MM.1S (cell line): Measurements from ENCODE around the gene CREB3L1.

Experiments
- DNase-seq: peaks from one replicate; pipeline ENCODE4 v3.0.0-alpha.2; 2015
- H2AFZ ChIP-seq: fragments of 300-600 bp; sonication (generic); 2 replicates; pipeline ENCODE4 v1.6.0; 2016; ENCODE audit warnings: antibody characterized with exemption, low read length
- H3F3A ChIP-seq: fragments of 300-600 bp; sonication (generic); 2 replicates; pipeline ENCODE4 v1.6.1; 2016; ENCODE audit warnings: mild to moderate bottlenecking, antibody characterized with exemption, low read length, moderate library complexity, mixed read lengths; ENCODE audit not compliant: insufficient read depth
- H3K27ac ChIP-seq: fragments of 300-600 bp; sonication (generic); 2 replicates; pipeline ENCODE4 v1.5.1; 2016; ENCODE audit warnings: mild to moderate bottlenecking, low read length
- H3K27me3 ChIP-seq: fragments of 300-600 bp; sonication (generic); replicated peaks from 2 replicates; pipeline ENCODE4 v1.6.0; 2016; ENCODE audit warnings: low read length; ENCODE audit not compliant: insufficient read depth
- H3K36me3 ChIP-seq: fragments of 300-600 bp; sonication (generic); replicated peaks from 2 replicates; pipeline ENCODE4 v1.6.1; 2016; ENCODE audit warnings: mild to moderate bottlenecking, low read length, mixed read lengths; ENCODE audit not compliant: insufficient read depth
- H3K4me1 ChIP-seq: fragments of 300-600 bp; sonication (generic); 2 replicates; pipeline ENCODE4 v1.6.1; 2016; ENCODE audit warnings: low read length, mixed read lengths
- H3K4me2 ChIP-seq: fragments of 300-600 bp; sonication (generic); 2 replicates; pipeline ENCODE4 v1.6.0; 2016; ENCODE audit warnings: low read depth, low read length
- H3K4me3 ChIP-seq: fragments of 300-600 bp; sonication (generic); 2 replicates; pipeline ENCODE4 v1.5.1; 2016; ENCODE audit warnings: low read length, mixed read lengths
- H3K79me2 ChIP-seq: fragments of 300-600 bp; sonication (generic); 2 replicates; pipeline ENCODE4 v1.6.1; 2016; ENCODE audit warnings: mixed run types, low read length, mixed read lengths
- H3K9ac ChIP-seq: fragments of 300-600 bp; sonication (generic); 2 replicates; pipeline ENCODE4 v1.6.1; 2016; ENCODE audit warnings: low read length, mixed read lengths
- H3K9me2 ChIP-seq: fragments of 300-600 bp; sonication (generic); replicated peaks from 2 replicates; pipeline ENCODE4 v1.6.1; 2016; ENCODE audit warnings: mild to moderate bottlenecking, low read length, mixed read lengths; ENCODE audit not compliant: insufficient read depth
- H3K9me3 ChIP-seq: fragments of 300-600 bp; sonication (generic); replicated peaks from 2 replicates; pipeline ENCODE4 v1.6.1; 2016; ENCODE audit warnings: mild to moderate bottlenecking, low read length, mixed read lengths; ENCODE audit not compliant: insufficient read depth
- H4K20me1 ChIP-seq: fragments of 300-600 bp; sonication (generic); 2 replicates; pipeline ENCODE4 v1.6.1; 2016; ENCODE audit warnings: mild to moderate bottlenecking, low read length, moderate library complexity, mixed read lengths; ENCODE audit not compliant: insufficient read depth
- EZH2 ChIP-seq: fragments of 300-600 bp; sonication (generic); optimal IDR thresholded peaks from 2 replicates; pipeline ENCODE3; 2017; ENCODE audit warnings: low read depth, mild to moderate bottlenecking, antibody characterized with exemption, low read length, mixed read lengths
- EZH2phosphoT487 ChIP-seq: fragments of 300-600 bp; sonication (generic); IDR thresholded peaks from 2 replicates; pipeline ENCODE4 v1.6.1; 2018; ENCODE audit warnings: antibody characterized with exemption, low read length
- TF ChIP-seq, protein P1 (sequence below): fragments of 300-600 bp; sonication (generic); IDR thresholded peaks from 2 replicates; pipeline ENCODE4 v1.5.1; 2016; ENCODE audit warnings: antibody characterized with exemption, low read length, mixed read lengths

Gene CREB3L1, protein sequence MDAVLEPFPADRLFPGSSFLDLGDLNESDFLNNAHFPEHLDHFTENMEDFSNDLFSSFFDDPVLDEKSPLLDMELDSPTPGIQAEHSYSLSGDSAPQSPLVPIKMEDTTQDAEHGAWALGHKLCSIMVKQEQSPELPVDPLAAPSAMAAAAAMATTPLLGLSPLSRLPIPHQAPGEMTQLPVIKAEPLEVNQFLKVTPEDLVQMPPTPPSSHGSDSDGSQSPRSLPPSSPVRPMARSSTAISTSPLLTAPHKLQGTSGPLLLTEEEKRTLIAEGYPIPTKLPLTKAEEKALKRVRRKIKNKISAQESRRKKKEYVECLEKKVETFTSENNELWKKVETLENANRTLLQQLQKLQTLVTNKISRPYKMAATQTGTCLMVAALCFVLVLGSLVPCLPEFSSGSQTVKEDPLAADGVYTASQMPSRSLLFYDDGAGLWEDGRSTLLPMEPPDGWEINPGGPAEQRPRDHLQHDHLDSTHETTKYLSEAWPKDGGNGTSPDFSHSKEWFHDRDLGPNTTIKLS

GRCh38 chr11:46277622-46278386 lies at the start of gene CREB3L1:
Gene CREB3L1, plus strand, starts transcription at chr11:46277662. Its CDS starts 450 bp downstream, at chr11:46278112.
- no peak within 1 kb of the TSS for H2AFZ ChIP-seq
- H3K27me3 ChIP-seq: peaks cover 53% of the 10 kb centered on the region
- H3K4me1 ChIP-seq: no peaks in the 10 kb centered on the region
- no peaks in the 10 kb centered on the region for H3K79me2 ChIP-seq
- H3K9me3 ChIP-seq: no peaks in the 10 kb centered on the region
- no peaks in the 10 kb centered on the region for H3F3A ChIP-seq
- peak within 1 kb of the TSS; percentile 2; the same call in 1 of the 2 replicates for H3K4me3 ChIP-seq
- DNase-seq: no peak
- no peak within 1 kb of the TSS for H3K27ac ChIP-seq
- no peaks in the 10 kb centered on the region for H3K9me2 ChIP-seq
- H3K36me3 ChIP-seq: no peaks in the 10 kb centered on the region
- TF ChIP-seq EZH2phosphoT487 (no peak), EZH2 (no peak)
- TF ChIP-seq, protein P1, sequence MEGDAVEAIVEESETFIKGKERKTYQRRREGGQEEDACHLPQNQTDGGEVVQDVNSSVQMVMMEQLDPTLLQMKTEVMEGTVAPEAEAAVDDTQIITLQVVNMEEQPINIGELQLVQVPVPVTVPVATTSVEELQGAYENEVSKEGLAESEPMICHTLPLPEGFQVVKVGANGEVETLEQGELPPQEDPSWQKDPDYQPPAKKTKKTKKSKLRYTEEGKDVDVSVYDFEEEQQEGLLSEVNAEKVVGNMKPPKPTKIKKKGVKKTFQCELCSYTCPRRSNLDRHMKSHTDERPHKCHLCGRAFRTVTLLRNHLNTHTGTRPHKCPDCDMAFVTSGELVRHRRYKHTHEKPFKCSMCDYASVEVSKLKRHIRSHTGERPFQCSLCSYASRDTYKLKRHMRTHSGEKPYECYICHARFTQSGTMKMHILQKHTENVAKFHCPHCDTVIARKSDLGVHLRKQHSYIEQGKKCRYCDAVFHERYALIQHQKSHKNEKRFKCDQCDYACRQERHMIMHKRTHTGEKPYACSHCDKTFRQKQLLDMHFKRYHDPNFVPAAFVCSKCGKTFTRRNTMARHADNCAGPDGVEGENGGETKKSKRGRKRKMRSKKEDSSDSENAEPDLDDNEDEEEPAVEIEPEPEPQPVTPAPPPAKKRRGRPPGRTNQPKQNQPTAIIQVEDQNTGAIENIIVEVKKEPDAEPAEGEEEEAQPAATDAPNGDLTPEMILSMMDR: no peak
- no peaks in the 10 kb centered on the region for H4K20me1 ChIP-seq
- peak within 1 kb of the TSS; percentile 31 for H3K4me2 ChIP-seq
- H3K9ac ChIP-seq: no peak within 1 kb of the TSS

DNA sequence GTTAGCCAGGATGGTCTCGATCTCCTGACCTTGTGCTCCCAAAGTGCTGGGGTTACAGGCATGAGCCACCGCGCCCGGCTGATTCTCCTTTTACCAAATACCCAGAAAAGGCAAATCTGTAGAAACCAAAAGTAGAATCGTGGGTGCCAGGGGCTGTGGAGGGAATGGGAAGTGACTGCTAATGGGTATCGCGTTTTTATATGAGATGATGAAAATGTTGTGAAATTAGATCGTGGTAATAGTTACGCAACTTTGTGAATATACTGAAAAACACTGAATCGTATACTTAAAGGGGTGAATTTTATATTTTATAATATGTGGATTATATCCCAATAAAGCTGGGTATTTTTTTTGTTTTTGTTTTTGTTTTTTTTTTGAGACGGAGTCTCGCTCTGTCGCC lies 48.2 kb upstream of the CREB3L1 start:
- no peaks in the 10 kb centered on the region for H3K9me3 ChIP-seq
- H3K27ac ChIP-seq: no peak overlapping the region
- no peak overlapping the region for H2AFZ ChIP-seq
- no peak for DNase-seq
- no peaks in the 10 kb centered on the region for H3K9me2 ChIP-seq
- H3K4me3 ChIP-seq: no peak overlapping the region
- no peaks in the 10 kb centered on the region for H3K4me1 ChIP-seq
- H3K4me2 ChIP-seq: no peak overlapping the region
- no peaks in the 10 kb centered on the region for H3F3A ChIP-seq
- H3K36me3 ChIP-seq: no peaks in the 10 kb centered on the region
- no peaks in the 10 kb centered on the region for H3K27me3 ChIP-seq
- H3K9ac ChIP-seq: no peak overlapping the region
- H3K79me2 ChIP-seq: no peaks in the 10 kb centered on the region
- H4K20me1 ChIP-seq: no peaks in the 10 kb centered on the region
- no peak for TF ChIP-seq EZH2
- TF ChIP-seq, protein P1: no peak
- no peak for TF ChIP-seq EZH2phosphoT487

- Histone ChIP-seq H3K27me3 (peaks cover 18% of the 10 kb centered on the region), H3K9me3 (no peaks in the 10 kb centered on the region), H2AFZ (no peak overlapping the region), H3K4me2 (no peak overlapping the region), H3K36me3 (no peaks in the 10 kb centered on the region), H3K27ac (no peak overlapping the region), H3F3A (no peaks in the 10 kb centered on the region), H3K79me2 (no peaks in the 10 kb centered on the region), H3K4me3 (no peak overlapping the region), H4K20me1 (no peaks in the 10 kb centered on the region), H3K4me1 (peaks cover 6% of the 10 kb centered on the region), H3K9ac (no peak overlapping the region), H3K9me2 (no peaks in the 10 kb centered on the region)
- no peak for DNase-seq
- TF ChIP-seq EZH2phosphoT487 (no peak), EZH2 (no peak)
- TF ChIP-seq, protein P1: no peak
Observed at GRCh38 chr11:46234311-46234710, 43.2 kb upstream of the CREB3L1 start.
